Calu3 (cell line): ENCODE measurements around the gene TNFSF15. TPM values are rescaled to one million over a fixed set of nuclear protein-coding genes. Genes with fewer than 3 reads are reported as not detected.

Source experiments
- BruUV-seq: library from RNA; stranded (reverse); fragments of 400-500 nt; replicated peaks from 2 replicates; lab custom pipeline; 2021; lab: Mats Ljungman, UMichigan
- CTCF ChIA-PET: fragments of 300-600 bp; sonication (Branson Sonifier 250); formaldehyde crosslinking; loops from one replicate; lab custom pipeline; 2022; ENCODE audit warnings: antibody characterized with exemption; lab: Charles Lee
- DNase-seq: peaks from one replicate; pipeline ENCODE4 v3.0.0; 2022
- H3K27ac Mint-ChIP-seq: one replicate; pipeline ENCODE4 v1.8.0; 2022; ENCODE audit warnings: mixed read lengths; ENCODE audit not compliant: unreplicated experiment
- H3K27me3 Mint-ChIP-seq: one replicate; pipeline ENCODE4 v1.8.0; 2022; ENCODE audit warnings: mixed read lengths; ENCODE audit not compliant: unreplicated experiment
- H3K36me3 Mint-ChIP-seq: one replicate; pipeline ENCODE4 v1.8.0; 2022; ENCODE audit warnings: mild to moderate bottlenecking, moderate library complexity, mixed read lengths; ENCODE audit not compliant: insufficient read depth, unreplicated experiment
- H3K4me1 Mint-ChIP-seq: one replicate; pipeline ENCODE4 v1.8.0; 2022; ENCODE audit warnings: mild to moderate bottlenecking, low read depth, mixed read lengths; ENCODE audit not compliant: unreplicated experiment
- H3K4me3 Mint-ChIP-seq: one replicate; pipeline ENCODE4 v1.8.0; 2022; ENCODE audit warnings: mild to moderate bottlenecking, low read depth, moderate library complexity, mixed read lengths; ENCODE audit not compliant: unreplicated experiment
- H3K9me3 Mint-ChIP-seq: one replicate; pipeline ENCODE4 v1.8.0; 2022; ENCODE audit warnings: low read depth, mixed read lengths; ENCODE audit not compliant: unreplicated experiment
- intact Hi-C: fragments of 100-400 bp; cut with micrococcal nuclease; formaldehyde crosslinking; loops from one replicate; pipeline ENCODE4 v1.10.0; 2022; ENCODE audit not compliant: unreplicated experiment
- total RNA-seq: library from RNA; stranded (reverse); gene quantifications from 2 replicates; pipeline ENCODE4 v1.2.3, GENCODE V29; 2022
- TF ChIP-seq, protein P1 (sequence below): fragments of 200-600 bp; IDR thresholded peaks from one replicate; pipeline ENCODE4 v1.8.0; 2022; ENCODE audit warnings: antibody characterized with exemption; ENCODE audit not compliant: unreplicated experiment

TNFSF15 gene
- total RNA-seq, 1 experiment from 2014 or later = 4.9 TPM

DNA sequence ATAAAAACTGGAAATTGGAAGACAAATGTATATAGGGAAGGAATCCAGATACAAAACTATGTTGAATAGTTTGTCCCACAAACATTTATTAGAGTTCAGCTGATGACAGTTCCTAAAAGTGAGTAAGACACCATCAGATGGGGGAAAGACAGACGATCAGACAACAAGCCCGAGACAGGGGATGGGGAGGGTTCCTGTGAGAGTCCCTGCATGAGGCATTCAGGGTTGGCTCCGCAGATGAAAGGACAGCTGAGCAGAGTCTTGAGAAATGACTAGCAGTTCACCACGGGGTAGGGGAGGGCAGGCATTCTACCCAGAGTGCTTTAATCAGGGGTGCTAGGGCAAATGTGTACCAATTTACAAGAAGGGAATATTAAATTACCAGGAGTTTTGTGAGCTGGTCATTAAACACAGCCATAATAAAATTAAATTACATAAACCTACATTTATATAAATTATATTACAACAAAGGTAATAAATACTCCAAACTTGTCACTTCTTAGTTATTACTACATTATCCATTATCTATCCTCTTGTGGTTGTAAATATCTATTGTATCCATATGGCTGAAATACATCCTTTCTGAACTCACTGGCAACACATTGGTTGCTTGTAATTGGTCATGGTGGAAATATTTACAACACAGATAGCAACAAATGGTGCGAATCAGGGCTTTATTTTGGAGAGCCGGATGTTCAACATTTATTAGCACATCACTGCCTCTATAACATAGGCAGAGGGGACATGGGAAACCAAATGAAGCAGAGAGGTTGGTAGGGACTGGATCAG is 27.8 kb downstream of the TNFSF15 start:
- no TSS peak for BruUV-seq
- peak overlapping the region; percentile 75 for H3K27ac Mint-ChIP-seq
- peaks cover 10% of the 10 kb centered on the region for H3K27me3 Mint-ChIP-seq
- CTCF ChIA-PET = no interaction called here
- no peak for DNase-seq
- TF ChIP-seq, protein P1, sequence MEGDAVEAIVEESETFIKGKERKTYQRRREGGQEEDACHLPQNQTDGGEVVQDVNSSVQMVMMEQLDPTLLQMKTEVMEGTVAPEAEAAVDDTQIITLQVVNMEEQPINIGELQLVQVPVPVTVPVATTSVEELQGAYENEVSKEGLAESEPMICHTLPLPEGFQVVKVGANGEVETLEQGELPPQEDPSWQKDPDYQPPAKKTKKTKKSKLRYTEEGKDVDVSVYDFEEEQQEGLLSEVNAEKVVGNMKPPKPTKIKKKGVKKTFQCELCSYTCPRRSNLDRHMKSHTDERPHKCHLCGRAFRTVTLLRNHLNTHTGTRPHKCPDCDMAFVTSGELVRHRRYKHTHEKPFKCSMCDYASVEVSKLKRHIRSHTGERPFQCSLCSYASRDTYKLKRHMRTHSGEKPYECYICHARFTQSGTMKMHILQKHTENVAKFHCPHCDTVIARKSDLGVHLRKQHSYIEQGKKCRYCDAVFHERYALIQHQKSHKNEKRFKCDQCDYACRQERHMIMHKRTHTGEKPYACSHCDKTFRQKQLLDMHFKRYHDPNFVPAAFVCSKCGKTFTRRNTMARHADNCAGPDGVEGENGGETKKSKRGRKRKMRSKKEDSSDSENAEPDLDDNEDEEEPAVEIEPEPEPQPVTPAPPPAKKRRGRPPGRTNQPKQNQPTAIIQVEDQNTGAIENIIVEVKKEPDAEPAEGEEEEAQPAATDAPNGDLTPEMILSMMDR = no peak
- H3K4me1 Mint-ChIP-seq = peaks cover 41% of the 10 kb centered on the region
- intact Hi-C loops = loop anchor here (2.0 to 5.0 kb wide), 2 partner anchors 29 to 86 kb away; partner anchors contain the start of gene TNFSF15
- H3K4me3 Mint-ChIP-seq = no peak overlapping the region
- H3K9me3 Mint-ChIP-seq = no peaks in the 10 kb centered on the region
- H3K36me3 Mint-ChIP-seq = no peaks in the 10 kb centered on the region

DNA sequence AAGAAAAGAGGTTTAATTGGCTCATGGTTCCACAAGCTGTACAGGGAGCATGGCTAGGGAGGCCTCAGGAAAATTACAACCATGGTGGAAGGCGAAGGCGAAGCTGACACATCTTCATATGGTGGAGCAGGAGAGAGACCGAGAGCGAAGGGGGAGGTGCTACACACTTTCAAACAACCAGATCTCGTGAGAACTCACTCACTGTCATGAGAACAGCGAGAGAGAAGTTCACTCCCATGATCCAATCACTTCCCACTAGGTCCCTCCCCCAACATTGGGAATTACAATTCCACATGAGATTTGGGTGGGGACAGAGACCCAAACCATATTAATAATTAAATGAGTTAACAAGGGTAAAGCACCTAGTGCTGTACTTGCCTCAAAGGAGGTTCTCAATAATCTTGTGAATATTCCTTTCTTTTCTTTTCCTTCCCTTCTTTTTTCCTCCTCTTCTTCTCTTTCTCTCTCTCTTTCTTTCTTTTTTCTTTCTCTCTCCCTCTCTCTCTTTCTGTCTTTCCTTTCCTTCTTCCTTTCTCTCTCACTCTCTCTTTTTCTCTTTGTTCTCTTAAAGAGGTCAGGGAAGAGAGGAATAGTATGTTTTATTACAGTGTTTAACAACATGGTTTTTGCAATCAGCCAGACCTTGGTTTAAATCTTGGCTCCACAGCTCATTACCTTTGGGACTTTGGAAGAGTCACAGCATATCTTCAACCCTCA is 29.0 kb downstream of the TNFSF15 start:
- no TSS peak for BruUV-seq
- peaks cover 41% of the 10 kb centered on the region for H3K4me1 Mint-ChIP-seq
- TF ChIP-seq, protein P1 = no peak
- H3K27me3 Mint-ChIP-seq = peaks cover 10% of the 10 kb centered on the region
- H3K27ac Mint-ChIP-seq = peak overlapping the region; percentile 21
- H3K36me3 Mint-ChIP-seq = no peaks in the 10 kb centered on the region
- intact Hi-C loops = loop anchor here (5.0 kb wide), 1 partner anchor 85 kb away; no protein-coding TSS in a partner anchor
- H3K4me3 Mint-ChIP-seq = no peak overlapping the region
- DNase-seq = no peak
- CTCF ChIA-PET = interaction anchor here (1.0 kb wide), 1 partner anchor 130 kb away, joined by 3 read pairs; no protein-coding TSS in a partner anchor
- H3K9me3 Mint-ChIP-seq = no peaks in the 10 kb centered on the region

DNA sequence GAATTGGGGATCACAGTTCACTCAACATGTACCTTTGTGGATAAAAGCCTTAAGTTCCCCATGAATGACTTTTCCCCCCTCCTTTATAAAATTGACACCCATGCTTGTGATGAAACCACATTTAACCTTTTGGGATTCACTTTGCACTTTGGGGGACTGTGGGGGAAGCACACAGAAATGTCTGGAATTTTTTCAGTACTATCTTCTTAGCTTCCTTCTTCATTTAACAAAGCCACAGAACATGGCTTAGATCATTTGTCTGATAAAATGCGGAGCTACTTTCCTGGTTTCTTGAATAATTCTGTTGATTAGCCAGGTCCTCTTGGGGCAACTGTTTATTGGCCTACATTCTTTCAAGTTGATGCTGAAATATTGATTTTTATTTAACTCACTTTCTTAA is 29.9 kb downstream of the TNFSF15 start:
- BruUV-seq = no TSS peak
- intact Hi-C loops = loop anchor here (5.0 kb wide), 1 partner anchor 84 kb away; no protein-coding TSS in a partner anchor
- CTCF ChIA-PET = interaction anchor here (1.0 kb wide), 1 partner anchor 131 kb away, joined by 3 read pairs; no protein-coding TSS in a partner anchor
- TF ChIP-seq, protein P1 = no peak
- Mint-ChIP-seq H3K4me1 (peaks cover 41% of the 10 kb centered on the region), H3K4me3 (no peak overlapping the region), H3K27ac (no peak overlapping the region), H3K27me3 (peaks cover 10% of the 10 kb centered on the region), H3K36me3 (no peaks in the 10 kb centered on the region), H3K9me3 (no peaks in the 10 kb centered on the region)
- no peak for DNase-seq

DNA sequence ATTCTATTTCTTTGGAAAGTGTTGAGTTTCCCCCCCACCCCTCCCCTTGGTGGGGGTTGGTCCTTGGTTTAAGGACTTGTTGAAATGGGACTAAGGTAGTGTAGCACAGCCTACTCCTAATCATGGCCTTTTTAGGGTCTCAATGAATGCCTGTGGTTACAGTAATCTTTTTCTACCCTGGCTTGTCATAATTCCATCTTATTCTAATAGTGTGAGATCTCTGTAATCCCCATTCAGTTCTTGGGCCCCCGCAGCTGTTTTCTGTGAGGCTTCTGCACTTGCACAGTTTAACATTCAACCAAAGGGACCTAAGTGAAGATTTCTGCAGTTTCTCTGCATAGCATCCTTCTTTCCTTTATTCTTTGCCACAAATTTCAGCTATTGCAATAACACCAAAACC is 30.7 kb downstream of the TNFSF15 start:
- no TSS peak for BruUV-seq
- no peaks in the 10 kb centered on the region for H3K9me3 Mint-ChIP-seq
- no peak for DNase-seq
- H3K27me3 Mint-ChIP-seq = peaks cover 10% of the 10 kb centered on the region
- H3K27ac Mint-ChIP-seq = no peak overlapping the region
- intact Hi-C loops = loop anchor here (5.0 kb wide), 1 partner anchor 83 kb away; no protein-coding TSS in a partner anchor
- peaks cover 41% of the 10 kb centered on the region for H3K4me1 Mint-ChIP-seq
- CTCF ChIA-PET = no interaction called here
- H3K4me3 Mint-ChIP-seq = no peak overlapping the region
- no peaks in the 10 kb centered on the region for H3K36me3 Mint-ChIP-seq
- TF ChIP-seq, protein P1 = no peak
